ENCODE results near the gene DRC1.

GRCh38 chr2:26487192-26487591 lies 85.5 kb downstream of the DRC1 start:
- TF ChIP-seq SMC3 (IDR thresholded peaks at IDR 0.05; ENCODE audit: low read depth, low read length) (no peak), JUND (IDR thresholded peaks at IDR 0.05) (no peak), POLR2AphosphoS5 (IDR thresholded peaks at IDR 0.05; ENCODE audit: low read depth, low read length) (no peak)

All from SK-N-SH (cell line).